RWPE2 (cell line): ENCODE data around the gene MCF2L.

Experiments
- ATAC-seq: fragments of 200-7000 bp; cut with Tn5 transposase; 3 replicates; pipeline ENCODE4 v1.9.1; 2021; ENCODE audit warnings: low read depth
- DNase-seq: peaks from one replicate; pipeline ENCODE4 v3.0.0-alpha.2; 2020; ENCODE audit warnings: low spot score
- H3K27ac ChIP-seq: fragments of 450-650 bp; 2 replicates; pipeline ENCODE4 v1.5.1; 2017; ENCODE audit warnings: mild to moderate bottlenecking; ENCODE audit not compliant: poor library complexity, severe bottlenecking
- H3K27me3 ChIP-seq: fragments of 250-450 bp; sonication (Bioruptor Pico); 2 replicates; pipeline ENCODE4 v1.5.1; 2021; ENCODE audit warnings: mild to moderate bottlenecking, moderate library complexity; ENCODE audit not compliant: insufficient read depth, poor library complexity, severe bottlenecking
- H3K36me3 ChIP-seq: fragments of 250-450 bp; sonication (Bioruptor Pico); 2 replicates; pipeline ENCODE4 v1.5.1; 2020; ENCODE audit warnings: low read depth, mild to moderate bottlenecking, moderate library complexity
- H3K4me1 ChIP-seq: fragments of 250-450 bp; sonication (Bioruptor Pico); 2 replicates; pipeline ENCODE4 v1.5.1; 2021; ENCODE audit warnings: mild to moderate bottlenecking, moderate library complexity; ENCODE audit not compliant: insufficient read depth, poor library complexity, severe bottlenecking
- H3K4me3 ChIP-seq: fragments of 250-450 bp; sonication (Bioruptor Pico); 2 replicates; pipeline ENCODE4 v1.5.1; 2021; ENCODE audit warnings: mild to moderate bottlenecking, moderate library complexity; ENCODE audit not compliant: severe bottlenecking
- H3K9me3 ChIP-seq: fragments of 250-450 bp; sonication (Bioruptor Pico); 2 replicates; pipeline ENCODE4 v1.5.1; 2021; ENCODE audit warnings: mild to moderate bottlenecking, moderate library complexity; ENCODE audit not compliant: severe bottlenecking
- CTCF ChIP-seq: fragments of 450-650 bp; IDR thresholded peaks from one replicate; pipeline ENCODE4 v1.5.1; 2017; ENCODE audit warnings: mild to moderate bottlenecking, moderate library complexity; ENCODE audit not compliant: poor library complexity, severe bottlenecking

Gene MCF2L

GRCh38 chr13:113002206-113002912, 33.3 kb downstream of the MCF2L start:
- DNase-seq = no peak
- 0 out of 3 replicates have a peak, but pooled peaks have one; percentile 6 for ATAC-seq
- no peaks in the 10 kb centered on the region for H3K9me3 ChIP-seq
- no peak overlapping the region for H3K4me3 ChIP-seq
- H3K27ac ChIP-seq = no peak overlapping the region
- peaks cover 27% of the 10 kb centered on the region for H3K27me3 ChIP-seq
- H3K36me3 ChIP-seq = no peaks in the 10 kb centered on the region
- H3K4me1 ChIP-seq = no peaks in the 10 kb centered on the region
- TF ChIP-seq CTCF = no peak

GRCh38 chr13:113002913-113003290, 33.9 kb downstream of the MCF2L start:
- Histone ChIP-seq H3K9me3 (no peaks in the 10 kb centered on the region), H3K27ac (no peak overlapping the region), H3K4me1 (no peaks in the 10 kb centered on the region), H3K36me3 (no peaks in the 10 kb centered on the region), H3K4me3 (no peak overlapping the region), H3K27me3 (peaks cover 27% of the 10 kb centered on the region)
- no peak for ATAC-seq
- no peak for TF ChIP-seq CTCF
- DNase-seq = no peak

- Histone ChIP-seq H3K27ac (no peak overlapping the region), H3K36me3 (no peaks in the 10 kb centered on the region), H3K9me3 (no peaks in the 10 kb centered on the region), H3K4me1 (no peaks in the 10 kb centered on the region), H3K4me3 (no peak overlapping the region), H3K27me3 (peaks cover 27% of the 10 kb centered on the region)
- DNase-seq (no peak), ATAC-seq (no peak)
- TF ChIP-seq CTCF = no peak
Observed at GRCh38 chr13:113004126-113004525, 35.1 kb downstream of the MCF2L start.

- Histone ChIP-seq H3K27ac (no peak overlapping the region), H3K9me3 (no peaks in the 10 kb centered on the region), H3K27me3 (peaks cover 25% of the 10 kb centered on the region), H3K36me3 (no peaks in the 10 kb centered on the region), H3K4me3 (no peak overlapping the region), H3K4me1 (no peaks in the 10 kb centered on the region)
- no peak for TF ChIP-seq CTCF
- ATAC-seq (no peak), DNase-seq (no peak)
Observed at GRCh38 chr13:113005076-113005865, 36.3 kb downstream of the MCF2L start.

DNA sequence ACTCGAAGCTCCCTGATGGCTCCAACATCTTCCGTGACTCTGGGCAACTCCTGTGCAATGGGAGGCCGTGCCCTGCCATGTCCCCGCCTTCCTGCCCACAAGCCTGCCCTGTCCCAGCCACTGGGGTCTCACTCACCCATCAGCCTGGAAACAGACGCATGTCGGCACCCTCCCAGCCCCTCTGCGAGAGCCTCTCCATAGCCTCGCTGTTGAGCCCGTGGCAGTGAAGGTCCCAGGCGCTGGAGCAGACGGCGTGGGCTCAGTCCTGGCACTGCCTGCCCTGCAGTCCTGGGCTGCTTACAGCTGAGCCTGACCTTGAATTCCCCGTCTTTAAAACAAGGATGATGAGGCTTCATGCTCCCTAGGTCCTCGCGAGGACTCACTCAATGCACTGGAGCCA, 37.0 kb downstream of the MCF2L start:
- Histone ChIP-seq H3K4me3 (no peak overlapping the region), H3K27ac (no peak overlapping the region), H3K9me3 (no peaks in the 10 kb centered on the region), H3K27me3 (peaks cover 18% of the 10 kb centered on the region), H3K4me1 (no peaks in the 10 kb centered on the region), H3K36me3 (no peaks in the 10 kb centered on the region)
- no peak for TF ChIP-seq CTCF
- ATAC-seq (no peak), DNase-seq (no peak)
